Measurements from ENCODE around the gene CRYGN.

- TF ChIP-seq SPI1 (IDR thresholded peaks at IDR 0.05; ENCODE audit: low read depth, low read length) (no peak), POU2F2 (IDR thresholded peaks at IDR 0.05; ENCODE audit: low read depth, low read length) (no peak), PAX5 (IDR thresholded peaks at IDR 0.05; ENCODE audit: insufficient read depth, low read length, severe bottlenecking) (no peak), POLR2AphosphoS5 (IDR thresholded peaks at IDR 0.05; ENCODE audit: low read depth, low read length) (no peak), POLR2A (IDR thresholded peaks at IDR 0.05; ENCODE audit: low read depth, low read length) (no peak), TAF1 (IDR thresholded peaks at IDR 0.05; ENCODE audit: low read depth, low read length) (no peak)
These were observed 3.3 kb downstream of the CRYGN start for GRCh38 chr7:151436446-151437158.
